HG02884 (cell line): ENCODE results near the gene PLEKHG3.

ENCODE experiments used
- ATAC-seq: cut with Tn5 transposase; IDR thresholded peaks from one replicate; pipeline ENCODE4 v1.9.1; 2021; ENCODE audit warnings: mild to moderate bottlenecking, moderate library complexity; ENCODE audit not compliant: unreplicated experiment

PLEKHG3 gene

DNA sequence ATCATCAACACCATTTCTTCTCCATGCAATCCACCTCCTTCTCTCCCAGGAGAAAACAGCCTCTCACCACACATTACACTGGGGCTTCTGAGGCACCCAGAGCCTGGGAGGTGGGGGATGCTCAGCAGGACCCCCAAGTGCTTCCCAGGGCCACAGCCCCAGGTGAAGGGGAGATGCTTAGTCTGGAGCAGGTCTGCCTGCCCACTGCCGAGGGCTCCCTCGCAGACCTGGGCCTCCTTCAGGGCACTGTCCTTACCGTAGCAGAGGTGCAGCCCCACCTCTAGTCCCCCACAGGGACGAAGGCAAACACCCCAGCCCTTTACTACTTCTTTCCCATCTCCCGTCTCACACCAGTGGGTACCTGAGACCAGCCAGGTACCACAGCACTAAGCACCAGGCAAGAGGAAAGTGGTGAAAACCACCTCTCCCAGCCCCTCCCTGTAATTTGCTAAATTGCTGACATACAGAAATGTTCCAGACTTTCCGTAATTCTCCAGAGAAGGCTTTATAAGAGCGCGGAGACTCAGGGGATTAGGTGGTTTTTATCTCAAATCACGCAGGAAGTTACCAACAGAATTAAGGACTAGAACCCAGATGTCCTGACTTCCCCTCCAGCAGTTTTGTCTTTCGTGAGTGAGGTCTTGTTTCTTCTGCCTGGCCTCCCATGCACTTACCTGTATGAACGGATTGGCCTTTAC is 59.0 kb downstream of the PLEKHG3 start:
- no peak for ATAC-seq

DNA sequence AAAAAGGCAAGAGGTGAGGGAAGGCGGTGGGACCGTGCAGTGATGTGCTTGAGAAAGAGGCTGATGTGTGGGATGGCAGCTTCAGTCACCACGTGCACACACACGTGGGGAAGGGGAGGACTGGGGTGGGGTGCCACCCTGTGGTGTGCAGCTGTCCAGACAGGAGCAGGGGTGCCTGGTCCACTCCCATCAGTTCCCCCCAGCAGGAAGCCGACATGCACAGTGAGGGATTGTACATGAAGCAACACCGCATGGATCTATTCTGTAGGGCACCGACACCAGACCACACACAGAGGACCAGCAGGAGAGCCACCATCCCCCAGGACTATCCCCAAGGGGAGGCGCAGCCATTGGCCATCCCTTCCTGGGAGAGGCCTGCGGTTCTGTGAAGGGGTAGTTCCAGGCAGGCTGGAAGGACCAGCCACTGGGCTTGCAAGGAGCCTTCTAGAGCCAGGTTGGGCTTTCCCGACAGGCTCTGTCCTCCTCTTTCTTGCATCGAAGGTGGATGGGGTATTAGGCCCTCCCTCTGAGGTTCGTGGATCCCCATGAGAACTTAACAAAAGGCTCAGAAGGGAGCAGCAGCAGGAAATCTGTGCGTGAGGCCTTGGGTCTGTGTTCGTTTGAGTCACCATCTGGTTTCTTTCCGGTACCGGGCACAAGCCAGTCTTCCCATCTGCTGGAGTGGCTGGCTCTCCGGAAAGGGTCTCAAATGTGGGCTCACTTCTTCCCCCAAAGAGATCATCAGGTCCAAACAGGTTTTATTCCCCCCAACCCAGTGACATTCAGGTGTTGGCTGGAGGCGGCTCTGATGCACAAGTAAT is 59.8 kb downstream of the PLEKHG3 start:
- no peak for ATAC-seq

DNA sequence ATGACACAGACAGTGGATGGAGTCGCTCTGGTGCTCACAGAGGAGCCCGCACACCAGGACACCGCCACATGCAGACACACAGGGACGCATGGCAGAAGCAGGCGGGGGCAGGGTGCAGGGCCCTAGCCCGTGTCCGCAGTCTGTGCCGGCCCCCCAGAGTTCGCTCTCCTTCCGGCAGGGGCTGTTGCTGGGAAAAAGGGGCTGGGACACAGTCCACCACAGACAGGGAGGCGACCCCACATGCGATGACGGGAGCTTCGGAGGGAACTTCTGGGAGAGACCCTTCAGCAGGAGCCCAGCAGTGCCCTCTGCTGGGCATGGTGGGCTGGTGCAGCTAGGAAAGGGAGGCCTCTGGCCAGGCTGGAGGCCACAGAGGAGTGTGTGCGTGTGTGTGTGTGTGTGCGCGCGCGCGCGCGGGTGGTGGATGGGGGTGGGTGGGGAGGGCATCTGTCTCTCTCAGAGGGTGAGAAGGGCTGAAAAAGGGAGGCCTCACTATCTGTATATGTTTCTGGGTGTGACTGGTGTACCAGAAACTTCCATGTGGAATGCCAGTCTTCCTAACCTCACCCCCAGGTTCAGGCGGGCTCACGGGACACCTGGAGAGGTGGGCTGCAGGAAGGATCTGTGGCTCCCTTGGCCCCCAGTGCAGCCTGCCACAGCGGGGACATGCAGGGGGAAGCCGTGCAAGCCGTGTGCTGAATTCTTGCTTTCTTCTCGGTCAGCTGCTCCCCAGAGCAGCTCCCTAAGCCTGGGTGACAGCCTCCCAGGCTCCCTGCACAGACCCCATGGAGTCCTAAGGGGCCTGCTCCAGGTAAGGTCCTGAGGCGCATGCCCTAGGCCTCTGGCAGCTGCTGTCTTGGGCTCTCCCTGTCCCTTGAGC is 60.7 kb downstream of the PLEKHG3 start:
- no peak for ATAC-seq

GRCh38 chr14:64765740-64766302 is 61.6 kb downstream of the PLEKHG3 start:
- no peak for ATAC-seq

DNA sequence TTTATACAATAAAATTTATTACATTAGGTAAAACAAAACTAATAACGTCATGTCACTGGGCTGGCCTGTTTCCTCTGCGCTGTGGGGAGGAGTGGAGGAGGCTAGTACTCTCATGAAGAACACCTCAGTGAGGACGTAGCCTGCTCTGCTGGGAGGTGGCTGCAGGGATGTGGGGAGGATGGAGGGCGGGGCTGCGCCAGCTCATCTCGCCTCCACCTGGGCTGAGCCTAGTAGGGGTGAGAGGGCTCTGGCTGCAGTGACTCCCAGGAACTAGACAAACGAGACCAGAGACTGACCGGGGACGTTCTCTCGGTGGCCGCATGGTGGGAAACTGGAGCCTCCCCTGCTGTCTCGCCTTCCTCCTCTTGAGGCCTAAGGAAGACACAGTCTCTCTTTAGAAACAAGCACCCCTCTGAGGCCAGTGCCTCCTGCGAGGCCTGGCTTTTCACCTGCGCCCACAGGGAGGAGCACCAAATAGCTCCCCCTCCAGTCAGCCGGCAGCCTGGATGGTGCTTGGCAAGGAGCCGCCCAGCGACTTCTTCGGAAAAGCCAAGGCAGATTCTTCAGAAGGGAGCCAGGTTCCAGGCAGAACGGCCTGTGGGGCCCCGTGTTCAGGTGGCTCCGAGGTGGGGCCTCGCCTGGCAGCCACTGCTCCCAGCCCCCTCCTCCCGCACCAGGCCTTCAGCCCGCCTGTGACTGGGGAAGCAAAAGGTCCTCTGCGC is 62.4 kb downstream of the PLEKHG3 start:
- no peak for ATAC-seq

DNA sequence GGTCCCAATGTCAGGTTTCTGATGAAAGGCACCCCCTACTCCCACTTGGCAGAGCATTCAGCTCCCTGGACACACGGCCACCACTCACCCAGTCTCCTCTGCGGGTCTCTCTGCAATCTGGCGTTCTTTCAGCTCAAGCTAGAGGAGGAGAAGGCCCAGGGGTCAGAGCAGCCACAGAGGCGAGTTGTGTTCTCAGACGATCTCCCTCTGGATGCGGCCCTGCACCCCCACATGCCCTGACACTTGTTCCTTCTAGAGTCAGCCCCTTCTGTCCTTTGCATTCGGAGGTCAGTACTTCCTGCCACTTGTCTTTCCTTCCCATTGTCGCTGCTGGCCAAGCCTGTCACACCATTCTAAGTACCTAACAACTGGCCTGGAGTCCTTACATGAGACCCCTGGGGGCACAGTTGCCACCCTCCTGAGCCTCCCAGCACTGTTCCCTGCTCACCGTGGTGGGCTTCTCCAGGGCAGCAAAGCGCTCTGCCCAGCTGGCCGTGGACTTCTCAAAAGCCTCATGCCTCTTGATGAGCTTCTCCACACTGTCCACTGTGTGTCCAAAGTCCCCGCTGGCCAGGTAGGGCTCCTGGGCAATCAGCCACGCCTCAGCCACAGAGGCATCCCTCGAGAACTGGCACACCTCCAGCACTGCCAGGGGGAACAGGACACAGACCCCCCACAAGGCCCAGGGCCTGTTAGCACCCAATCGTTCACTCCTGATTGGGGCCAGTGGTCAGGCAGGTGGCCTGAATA is 63.2 kb downstream of the PLEKHG3 start:
- no peak for ATAC-seq

DNA sequence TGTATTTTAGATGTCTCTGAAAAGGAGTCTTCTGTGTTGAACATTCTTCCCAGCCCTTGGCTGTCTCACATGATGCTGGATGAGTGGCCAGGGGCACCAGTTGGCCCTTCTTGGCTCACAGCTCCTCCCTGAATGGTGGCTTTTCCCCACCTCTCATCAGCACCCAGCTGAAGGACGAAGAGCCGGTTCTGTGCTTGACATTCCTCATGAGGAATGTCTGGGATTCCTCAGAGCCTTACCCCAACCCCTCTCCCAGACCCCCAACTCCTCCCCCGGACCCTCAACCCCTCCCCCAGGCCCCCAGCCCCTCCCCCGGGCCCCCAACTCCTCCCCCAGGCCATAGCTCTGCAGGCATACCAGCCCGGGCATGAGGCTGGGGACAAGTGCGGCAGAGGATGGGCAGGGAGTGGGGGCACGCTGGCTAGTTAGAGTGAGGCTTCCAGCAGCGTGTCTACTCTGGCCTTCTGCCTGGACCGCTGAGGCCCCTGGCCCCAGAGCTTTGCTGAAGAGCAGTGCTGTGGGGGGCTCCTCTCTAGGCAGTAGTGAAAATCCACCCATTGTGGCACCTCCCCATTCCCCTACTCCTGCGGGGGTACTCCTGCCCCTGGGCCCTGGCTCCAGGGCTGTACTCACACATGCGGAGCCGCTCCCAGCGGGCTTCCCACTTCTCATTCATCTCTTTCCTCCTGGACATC is 64.3 kb downstream of the PLEKHG3 start:
- ATAC-seq = no peak

GRCh38 chr14:64769096-64770020 is 65.1 kb downstream of the PLEKHG3 start:
- no peak for ATAC-seq

DNA sequence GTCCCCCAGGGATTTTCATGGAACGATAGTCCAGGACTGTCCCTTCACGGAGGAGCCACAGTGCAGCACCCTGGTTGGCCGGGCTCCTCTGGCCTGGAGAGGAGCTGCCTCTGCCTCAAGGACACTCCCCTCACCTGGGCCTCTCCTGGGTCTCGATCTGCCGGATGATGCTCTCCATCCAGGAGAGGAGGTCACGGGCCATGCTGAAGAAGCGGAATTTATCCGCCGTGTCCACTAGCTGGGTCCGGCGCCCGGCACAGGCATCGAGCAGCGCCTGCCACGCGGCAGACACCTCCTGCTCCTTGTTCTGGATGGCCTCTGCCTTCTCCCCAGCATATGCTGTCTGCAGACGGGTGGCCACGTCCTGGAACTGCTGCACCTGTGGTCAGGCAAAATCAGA is 66.5 kb downstream of the PLEKHG3 start:
- no peak for ATAC-seq

- ATAC-seq = no peak
Observed at GRCh38 chr14:64771161-64771560, 66.9 kb downstream of the PLEKHG3 start.

DNA sequence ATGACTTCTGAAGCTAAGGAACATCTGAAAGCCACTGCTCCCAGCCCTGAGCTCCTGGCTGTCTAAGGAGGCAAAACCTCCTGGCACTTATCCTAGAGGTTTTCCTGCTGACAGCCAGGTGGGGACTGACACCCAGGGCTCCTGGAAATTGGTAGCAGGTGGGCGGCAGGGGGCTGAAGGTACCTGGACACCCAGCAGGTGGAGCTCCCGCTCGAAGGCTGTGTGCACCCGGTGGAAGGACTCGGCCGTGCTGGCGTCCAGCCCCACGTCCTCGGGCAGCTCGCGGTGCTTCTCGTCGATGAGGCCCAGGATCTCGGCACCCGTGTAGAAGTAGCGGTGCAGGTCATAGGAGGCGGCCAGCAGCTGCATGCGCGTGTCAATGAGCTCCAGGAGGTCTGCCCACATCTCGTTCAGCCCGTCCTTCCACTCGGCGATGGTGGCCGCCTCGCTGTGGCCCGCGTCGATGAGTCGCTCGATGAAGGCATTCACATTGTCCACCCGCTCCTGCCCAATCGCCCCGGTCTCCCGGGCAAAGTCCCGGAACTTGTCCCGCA is 68.2 kb downstream of the PLEKHG3 start:
- no peak for ATAC-seq

DNA sequence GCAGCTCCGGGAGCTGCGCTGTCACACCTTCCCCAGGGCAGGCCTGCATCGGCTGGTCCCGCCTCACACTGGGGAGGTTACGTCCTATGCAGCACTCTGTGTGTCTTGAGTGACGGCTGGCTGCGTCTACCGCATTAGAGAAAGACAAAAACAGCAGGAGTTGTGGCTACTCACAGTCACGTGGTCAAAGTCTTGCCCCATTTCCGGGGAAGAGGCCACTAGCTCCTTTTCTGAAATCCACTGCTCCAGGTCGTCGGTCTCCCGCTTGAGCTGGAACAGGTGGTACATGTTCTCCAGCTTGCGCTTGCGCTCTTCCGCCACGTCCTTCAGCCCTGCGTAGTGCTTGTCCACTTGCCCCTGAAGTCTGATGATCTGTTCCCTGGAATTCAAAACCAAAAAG is 68.8 kb downstream of the PLEKHG3 start:
- no peak for ATAC-seq

GRCh38 chr14:64773577-64773976 is 69.4 kb downstream of the PLEKHG3 start:
- ATAC-seq = no peak

DNA sequence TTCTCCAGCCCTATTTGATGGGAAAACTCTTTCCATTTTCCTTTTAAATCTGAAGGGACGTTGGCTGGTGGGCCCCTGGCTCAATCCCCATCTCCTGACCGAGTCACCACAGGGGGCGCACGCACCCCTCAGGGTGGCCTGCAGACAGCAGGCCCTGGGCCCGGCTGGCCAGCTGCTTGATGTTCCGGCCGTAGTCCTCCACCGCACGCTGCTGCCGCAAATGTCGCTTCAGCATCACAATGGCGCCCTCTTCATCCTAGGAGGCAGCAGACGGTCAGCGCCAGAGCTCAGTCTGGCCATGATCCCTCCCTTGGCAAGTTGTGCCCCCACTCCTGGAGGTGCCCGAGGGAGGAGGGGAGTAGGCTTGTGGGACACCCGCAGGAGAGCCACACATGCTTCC is 70.0 kb downstream of the PLEKHG3 start:
- no peak for ATAC-seq

GRCh38 chr14:64775081-64775777 is 71.0 kb downstream of the PLEKHG3 start:
- ATAC-seq = no peak

GRCh38 chr14:64777461-64777860 is 73.2 kb downstream of the PLEKHG3 start:
- ATAC-seq = no peak

DNA sequence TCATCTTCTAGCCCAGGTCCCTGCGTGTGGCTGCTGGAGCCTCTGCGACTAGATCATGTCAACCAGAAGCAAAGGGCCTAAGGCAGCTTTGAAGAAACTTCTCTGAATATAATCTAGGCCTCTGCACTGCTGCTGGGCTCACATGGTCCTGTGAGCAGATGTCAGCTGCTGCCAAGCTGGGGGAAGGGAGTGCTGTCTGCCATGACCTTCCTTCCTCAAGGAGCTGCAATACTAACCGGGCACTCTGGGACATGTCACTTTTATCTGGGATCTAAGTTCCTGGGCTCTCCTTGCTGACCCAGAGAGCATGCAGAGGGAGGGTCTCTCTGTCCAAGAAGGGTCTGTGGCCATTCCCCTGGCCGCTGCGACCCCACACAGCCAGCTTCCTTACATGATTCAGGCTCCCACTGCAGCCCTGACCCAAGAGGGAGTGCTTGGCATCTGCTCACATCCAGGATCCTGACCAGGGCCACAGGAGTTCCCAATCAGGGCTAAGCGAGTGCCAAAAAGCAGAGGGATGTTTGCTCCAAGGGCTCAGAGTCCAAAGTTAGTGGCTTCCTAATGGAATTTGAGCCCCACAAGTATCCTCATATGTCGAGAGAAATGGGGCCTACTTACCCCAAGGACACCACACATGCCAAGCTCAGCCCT is 74.0 kb downstream of the PLEKHG3 start:
- ATAC-seq = no peak
